ENCODE measurements around the gene BCL11A. TPM values are rescaled to one million over a fixed set of nuclear protein-coding genes. Genes with fewer than 3 reads are reported as not detected.

The BCL11A gene
- total RNA-seq, 4 donors from 2014 or later, result 4.6 to 12.8 (median 9.0) TPM

DNA sequence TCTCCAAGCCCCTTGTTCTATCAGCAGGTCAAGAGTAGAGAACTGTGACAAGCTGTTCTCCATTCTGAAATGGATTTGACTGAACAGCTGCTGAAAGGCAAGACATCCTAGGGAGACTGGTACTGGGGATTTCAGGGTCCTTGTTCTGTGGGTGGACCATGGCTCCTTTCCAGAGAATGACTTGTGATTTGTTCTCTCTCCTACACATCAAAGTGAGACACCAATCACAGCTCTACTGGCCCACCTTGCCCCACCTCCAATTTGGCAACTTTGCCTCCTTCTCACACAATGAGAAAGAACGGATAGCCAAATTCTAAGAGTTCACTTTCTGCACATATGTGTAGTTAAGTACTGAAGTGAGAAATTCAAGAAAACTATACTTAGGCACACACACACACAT, 67.4 kb downstream of the BCL11A start:
- no peaks in the 10 kb centered on the region for H3K36me3 ChIP-seq
- DNase-seq, result no peak
- H3K9me3 ChIP-seq, result no peaks in the 10 kb centered on the region
- no peak overlapping the region for H3K4me3 ChIP-seq (replicated peaks in 1 of 3)
- 83 to 94% methylated on average over 1 of the region's 1 CpG for WGBS, 2 donors
- no peaks in the 10 kb centered on the region for H3K4me1 ChIP-seq
- intact Hi-C loops (cut with DNase I), result no loop called here
- no peak overlapping the region for H3K27ac ChIP-seq
- H3K27me3 ChIP-seq, result no peaks in the 10 kb centered on the region
- TF ChIP-seq, protein P1, sequence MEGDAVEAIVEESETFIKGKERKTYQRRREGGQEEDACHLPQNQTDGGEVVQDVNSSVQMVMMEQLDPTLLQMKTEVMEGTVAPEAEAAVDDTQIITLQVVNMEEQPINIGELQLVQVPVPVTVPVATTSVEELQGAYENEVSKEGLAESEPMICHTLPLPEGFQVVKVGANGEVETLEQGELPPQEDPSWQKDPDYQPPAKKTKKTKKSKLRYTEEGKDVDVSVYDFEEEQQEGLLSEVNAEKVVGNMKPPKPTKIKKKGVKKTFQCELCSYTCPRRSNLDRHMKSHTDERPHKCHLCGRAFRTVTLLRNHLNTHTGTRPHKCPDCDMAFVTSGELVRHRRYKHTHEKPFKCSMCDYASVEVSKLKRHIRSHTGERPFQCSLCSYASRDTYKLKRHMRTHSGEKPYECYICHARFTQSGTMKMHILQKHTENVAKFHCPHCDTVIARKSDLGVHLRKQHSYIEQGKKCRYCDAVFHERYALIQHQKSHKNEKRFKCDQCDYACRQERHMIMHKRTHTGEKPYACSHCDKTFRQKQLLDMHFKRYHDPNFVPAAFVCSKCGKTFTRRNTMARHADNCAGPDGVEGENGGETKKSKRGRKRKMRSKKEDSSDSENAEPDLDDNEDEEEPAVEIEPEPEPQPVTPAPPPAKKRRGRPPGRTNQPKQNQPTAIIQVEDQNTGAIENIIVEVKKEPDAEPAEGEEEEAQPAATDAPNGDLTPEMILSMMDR (IDR thresholded peaks at IDR 0.05), result no peak
- TF ChIP-seq POLR2A (IDR thresholded peaks at IDR 0.05), result no peak

DNA sequence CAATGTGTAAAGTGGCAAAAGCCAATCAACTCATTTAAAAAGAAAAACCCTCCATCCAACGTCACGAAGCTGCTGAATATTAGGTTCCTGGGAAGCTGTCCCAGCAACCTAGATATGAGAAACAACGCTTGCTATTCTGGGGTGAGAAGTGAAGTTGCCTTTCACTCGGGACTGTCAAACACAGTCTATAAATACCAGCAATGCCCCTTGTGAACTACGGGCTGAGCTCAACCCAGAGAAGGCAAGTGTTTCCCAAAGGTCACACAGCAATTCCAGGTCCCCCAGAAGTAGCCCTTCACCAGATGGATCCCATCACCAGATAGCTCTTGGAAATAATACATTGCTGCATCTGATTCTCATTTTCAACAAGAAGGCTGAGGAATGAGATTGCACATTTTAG, 67.9 kb downstream of the BCL11A start:
- no peak for TF ChIP-seq POLR2A (IDR thresholded peaks at IDR 0.05)
- no peaks in the 10 kb centered on the region for H3K27me3 ChIP-seq
- no peaks in the 10 kb centered on the region for H3K36me3 ChIP-seq
- WGBS, 2 donors, result 88 to 89% methylated on average over 5 of the region's 5 CpGs
- no peak overlapping the region for H3K27ac ChIP-seq
- no peaks in the 10 kb centered on the region for H3K9me3 ChIP-seq
- intact Hi-C loops (cut with DNase I), result no loop called here
- H3K4me1 ChIP-seq, result no peaks in the 10 kb centered on the region
- no peak overlapping the region for H3K4me3 ChIP-seq (replicated peaks in 1 of 3)
- no peak for DNase-seq

DNA sequence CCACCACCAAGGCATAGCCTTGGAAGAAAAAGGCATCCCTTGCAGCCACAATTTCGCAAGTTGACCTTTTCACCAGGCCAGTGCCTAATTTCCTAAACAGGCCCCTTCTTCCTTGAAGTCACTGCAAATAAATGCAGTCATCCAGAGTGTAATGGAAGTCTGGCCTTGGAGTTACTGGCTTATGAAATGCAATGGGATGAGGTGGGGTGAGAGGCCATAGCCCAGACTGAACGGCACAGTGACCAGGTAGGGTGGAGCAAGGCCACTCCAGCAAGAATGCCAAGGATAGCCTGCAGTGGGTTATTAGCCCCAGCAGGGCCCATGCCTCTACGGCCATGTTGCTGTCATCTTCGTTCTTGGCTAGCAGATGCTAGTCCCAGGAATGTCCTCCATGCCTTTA, 68.4 kb downstream of the BCL11A start:
- DNase-seq, result no peak
- H3K4me1 ChIP-seq, result no peaks in the 10 kb centered on the region
- no peaks in the 10 kb centered on the region for H3K36me3 ChIP-seq
- intact Hi-C loops (cut with DNase I), result no loop called here
- no peaks in the 10 kb centered on the region for H3K9me3 ChIP-seq
- H3K27me3 ChIP-seq, result no peaks in the 10 kb centered on the region
- no peak overlapping the region for H3K27ac ChIP-seq
- WGBS, 2 donors, result 85 to 95% methylated on average over 4 of the region's 4 CpGs
- H3K4me3 ChIP-seq (replicated peaks in 1 of 3), result no peak overlapping the region
- TF ChIP-seq, protein P1 (IDR thresholded peaks at IDR 0.05), result no peak
- TF ChIP-seq POLR2A (IDR thresholded peaks at IDR 0.05), result no peak

DNA sequence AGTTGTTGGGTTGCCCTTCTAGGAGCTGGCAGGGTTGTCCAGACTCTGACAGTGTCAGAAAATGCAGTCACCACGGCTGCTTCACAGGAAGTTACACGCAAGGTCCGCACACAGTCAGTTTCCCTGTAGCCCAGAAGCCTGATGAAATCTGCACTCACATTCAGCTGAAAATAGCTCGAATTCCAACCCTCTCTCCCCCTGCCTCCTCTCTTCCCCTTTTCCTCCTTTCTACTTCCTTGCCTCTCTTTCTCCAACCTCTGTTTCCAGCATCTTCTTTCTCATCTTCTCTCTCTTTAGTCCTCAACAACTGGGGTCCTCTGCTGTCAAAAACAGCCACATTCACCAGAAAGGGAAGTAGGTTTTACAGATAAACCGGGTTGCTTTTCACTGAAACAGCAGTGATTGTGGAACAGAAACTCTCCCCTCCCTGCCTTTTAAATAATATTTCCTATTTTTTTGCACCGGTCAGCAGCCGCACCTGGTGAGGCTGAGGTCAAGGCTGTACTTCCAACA, 69.3 kb downstream of the BCL11A start:
- no peak overlapping the region for H3K4me3 ChIP-seq (replicated peaks in 1 of 3)
- H3K27me3 ChIP-seq, result no peaks in the 10 kb centered on the region
- no peaks in the 10 kb centered on the region for H3K4me1 ChIP-seq
- H3K27ac ChIP-seq, result no peak overlapping the region
- TF ChIP-seq, protein P1 (IDR thresholded peaks at IDR 0.05), result no peak
- TF ChIP-seq POLR2A (IDR thresholded peaks at IDR 0.05), result no peak
- WGBS, 2 donors, result 67% methylated on average over 7 of the region's 7 CpGs
- intact Hi-C loops (cut with DNase I), result no loop called here
- H3K36me3 ChIP-seq, result no peaks in the 10 kb centered on the region
- no peaks in the 10 kb centered on the region for H3K9me3 ChIP-seq
- DNase-seq, result no peak

DNA sequence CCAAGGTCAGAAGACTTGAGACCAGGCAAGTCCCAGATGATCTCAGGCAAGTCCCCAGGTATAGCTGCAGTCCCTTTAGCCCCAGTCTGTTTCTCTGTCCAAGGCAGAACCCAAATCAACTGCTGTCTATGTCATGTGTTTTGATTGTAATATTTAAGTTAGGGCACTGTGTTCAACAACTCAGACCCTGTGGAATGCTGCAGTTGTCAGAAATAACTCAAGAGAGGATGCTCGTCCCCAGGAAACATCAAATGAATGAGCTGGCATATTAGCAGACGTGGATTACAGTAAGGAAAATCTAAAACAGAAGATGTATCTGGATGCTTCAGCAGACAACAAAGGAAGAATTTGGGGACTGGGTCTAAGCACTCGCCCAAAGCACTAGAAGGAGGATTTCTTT, 70.1 kb downstream of the BCL11A start:
- no peaks in the 10 kb centered on the region for H3K27me3 ChIP-seq
- H3K36me3 ChIP-seq, result no peaks in the 10 kb centered on the region
- TF ChIP-seq POLR2A (IDR thresholded peaks at IDR 0.05), result no peak
- TF ChIP-seq, protein P1 (IDR thresholded peaks at IDR 0.05), result no peak
- no peak for DNase-seq
- no peaks in the 10 kb centered on the region for H3K4me1 ChIP-seq
- H3K9me3 ChIP-seq, result no peaks in the 10 kb centered on the region
- H3K27ac ChIP-seq, result no peak overlapping the region
- WGBS, 2 donors, result 76 to 81% methylated on average over 3 of the region's 3 CpGs
- H3K4me3 ChIP-seq (replicated peaks in 1 of 3), result no peak overlapping the region
- intact Hi-C loops (cut with DNase I), result no loop called here

DNA sequence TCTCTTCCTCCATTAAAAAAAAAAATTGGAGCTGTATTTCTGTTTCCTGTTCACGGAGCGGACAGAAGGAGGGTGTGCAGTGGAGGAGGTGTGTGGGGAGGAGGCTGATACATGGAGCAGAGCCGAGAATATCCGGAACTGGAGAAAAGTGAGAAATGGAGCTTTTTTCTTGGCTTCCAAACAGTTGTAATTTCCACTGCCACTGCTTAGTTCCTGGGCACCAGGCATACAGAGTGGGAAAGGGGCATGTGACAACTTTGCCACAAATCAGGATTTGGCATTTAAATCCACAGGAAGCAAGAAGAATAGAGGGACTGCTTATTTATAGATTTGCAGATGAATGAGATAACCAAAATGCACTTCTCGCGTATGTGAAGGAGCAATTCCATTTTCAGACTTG, 71.2 kb downstream of the BCL11A start:
- Histone ChIP-seq H3K4me1 (no peaks in the 10 kb centered on the region), H3K4me3 (replicated peaks in 1 of 3) (no peak overlapping the region), H3K9me3 (no peaks in the 10 kb centered on the region), H3K36me3 (no peaks in the 10 kb centered on the region), H3K27me3 (no peaks in the 10 kb centered on the region), H3K27ac (no peak overlapping the region)
- 69 to 77% methylated on average over 6 of the region's 6 CpGs for WGBS, 2 donors
- intact Hi-C loops (cut with DNase I), result no loop called here
- no peak for TF ChIP-seq POLR2A (IDR thresholded peaks at IDR 0.05)
- TF ChIP-seq, protein P1 (IDR thresholded peaks at IDR 0.05), result no peak
- no peak for DNase-seq
